Stimulated activated CD4-positive, alpha-beta T cell treated with anti-CD3 and anti-CD28 coated beads, Interleukin-12 subunit alpha, Interleukin-12 subunit beta, amount 100 ng/mL, for 24 hours (primary cell): ENCODE data around the gene CHST14.
A peak's percentile ranks its signal among the peaks of the same experiment; 100 is the strongest.

Experiments
- DNase-seq, 2 experiments: peaks; one replicate each; pipeline ENCODE4 v3.0.0-alpha.2; 2020; ENCODE audit warnings: low read depth in 2 of 2

Gene CHST14

DNA sequence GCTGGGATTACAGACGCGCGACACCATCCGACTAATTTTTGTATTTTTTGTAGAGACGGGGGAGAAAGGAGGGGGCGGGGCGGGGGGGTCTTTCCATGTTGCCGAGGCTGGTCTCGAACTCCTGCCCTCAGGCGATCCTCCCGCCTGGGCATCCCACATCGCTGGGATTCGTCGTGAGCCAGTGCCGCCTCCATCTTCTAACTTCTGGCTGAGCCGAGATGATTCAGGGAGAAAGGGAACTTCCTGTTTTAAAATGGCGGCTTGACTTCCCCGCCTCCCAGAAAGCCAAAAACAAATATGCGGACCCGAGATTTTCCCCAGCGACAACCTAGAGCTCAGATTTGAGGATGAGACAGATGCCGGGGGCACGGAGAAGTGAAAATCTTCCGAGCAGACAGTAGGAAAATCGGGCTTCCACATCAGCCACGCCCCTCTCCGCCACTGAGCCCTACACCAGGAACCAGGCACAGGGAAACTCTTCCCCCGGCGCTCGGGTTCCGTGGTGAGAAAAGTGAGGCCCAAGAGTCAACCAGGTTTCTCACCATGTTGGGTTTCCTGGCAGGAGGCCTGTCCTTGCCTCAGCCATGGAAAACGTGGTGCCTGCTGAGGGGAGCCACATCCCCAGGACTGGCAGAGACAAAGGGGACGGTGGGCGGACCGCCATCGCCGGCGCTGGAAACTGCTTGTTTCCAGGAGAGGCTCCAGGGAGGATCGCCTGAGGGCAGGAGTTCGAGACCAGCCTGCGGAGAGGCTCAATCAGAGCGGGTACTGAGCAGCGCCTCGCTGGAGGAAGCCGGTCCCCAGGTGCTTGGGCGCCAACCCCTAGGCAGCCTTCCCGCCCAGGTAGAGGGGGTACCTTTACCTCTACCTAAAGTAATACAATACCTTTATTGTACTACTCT, 18.7 kb downstream of the CHST14 start:
- DNase-seq, result no peak

DNA sequence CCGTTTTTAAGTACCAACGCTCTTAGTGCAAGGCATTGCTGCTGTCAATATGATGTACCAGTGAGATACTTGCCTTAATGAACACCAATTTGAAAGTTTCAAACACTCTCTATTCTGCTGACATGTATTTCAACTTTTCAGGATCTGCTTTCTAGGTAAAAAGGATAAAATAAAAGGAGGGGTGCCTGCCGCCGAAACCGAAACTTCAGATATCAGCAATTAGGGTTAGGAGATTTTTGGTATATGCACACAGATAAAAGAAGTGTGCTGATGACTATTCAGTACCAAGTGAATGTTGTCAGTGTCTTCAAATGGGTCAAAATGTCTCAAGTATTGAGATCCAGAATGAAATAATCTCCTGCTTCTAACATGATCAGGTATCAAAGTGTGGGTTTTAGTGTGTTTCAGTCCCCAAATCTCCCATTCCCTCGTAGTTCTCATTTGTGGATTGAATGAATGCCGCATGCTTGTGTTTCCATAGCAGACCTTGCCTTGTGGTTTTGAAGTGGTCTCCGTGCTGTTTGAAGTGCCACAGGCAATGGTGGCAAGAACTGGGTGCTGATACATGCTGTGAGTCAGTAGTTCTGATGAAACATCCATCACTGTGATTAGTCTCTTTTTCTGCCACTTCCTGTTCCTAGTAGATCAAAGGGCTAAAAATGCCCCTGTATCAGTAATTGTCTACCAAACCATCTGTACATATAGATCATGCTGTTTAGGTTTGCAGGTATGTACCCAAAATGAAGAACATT, 22.5 kb downstream of the CHST14 start:
- DNase-seq, result peak; percentile 44 to 52

DNA sequence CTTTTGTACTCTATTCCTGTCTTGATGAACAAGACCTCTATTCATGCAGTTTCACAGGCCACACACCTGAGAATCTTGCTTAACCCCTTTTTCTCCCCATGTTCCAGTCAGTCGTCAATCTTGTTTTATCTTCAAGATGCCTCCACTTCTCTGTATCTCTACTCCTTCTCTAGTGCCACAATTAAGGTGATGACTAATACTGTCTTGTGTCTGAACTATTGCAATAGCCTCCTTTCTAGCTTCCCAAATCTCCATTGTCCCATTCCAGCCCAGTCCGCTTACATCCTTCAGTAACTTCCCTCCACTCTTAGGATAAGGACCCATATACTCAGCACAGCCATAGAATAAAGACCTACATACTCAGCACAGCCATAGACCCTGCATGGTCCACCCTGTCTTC, 24.7 kb downstream of the CHST14 start:
- DNase-seq, result no peak

- no peak for DNase-seq
Measured at GRCh38 chr15:40498418-40498817, 27.6 kb downstream of the CHST14 start.

- DNase-seq, result no peak
Measured at GRCh38 chr15:40498891-40499290, 28.1 kb downstream of the CHST14 start.

DNA sequence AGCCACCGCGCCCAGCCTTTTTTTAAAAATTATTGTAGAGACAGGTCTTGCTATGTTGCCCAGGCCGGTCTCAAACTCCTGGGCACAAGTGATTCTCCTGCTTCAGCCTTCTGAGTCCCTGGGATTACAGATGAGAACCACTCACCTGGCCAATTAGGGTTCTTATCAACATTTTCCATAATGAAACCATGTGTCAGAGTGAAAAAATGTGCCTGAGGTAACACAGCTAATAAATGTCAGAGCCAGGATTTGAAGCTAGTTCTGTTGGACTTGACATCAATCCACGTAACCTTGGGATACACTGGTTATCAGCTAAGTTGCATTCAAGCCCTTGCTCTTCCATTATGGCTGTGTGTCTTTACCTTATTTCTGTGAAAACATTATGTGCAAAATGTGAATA, 29.1 kb downstream of the CHST14 start:
- DNase-seq, result no peak

DNA sequence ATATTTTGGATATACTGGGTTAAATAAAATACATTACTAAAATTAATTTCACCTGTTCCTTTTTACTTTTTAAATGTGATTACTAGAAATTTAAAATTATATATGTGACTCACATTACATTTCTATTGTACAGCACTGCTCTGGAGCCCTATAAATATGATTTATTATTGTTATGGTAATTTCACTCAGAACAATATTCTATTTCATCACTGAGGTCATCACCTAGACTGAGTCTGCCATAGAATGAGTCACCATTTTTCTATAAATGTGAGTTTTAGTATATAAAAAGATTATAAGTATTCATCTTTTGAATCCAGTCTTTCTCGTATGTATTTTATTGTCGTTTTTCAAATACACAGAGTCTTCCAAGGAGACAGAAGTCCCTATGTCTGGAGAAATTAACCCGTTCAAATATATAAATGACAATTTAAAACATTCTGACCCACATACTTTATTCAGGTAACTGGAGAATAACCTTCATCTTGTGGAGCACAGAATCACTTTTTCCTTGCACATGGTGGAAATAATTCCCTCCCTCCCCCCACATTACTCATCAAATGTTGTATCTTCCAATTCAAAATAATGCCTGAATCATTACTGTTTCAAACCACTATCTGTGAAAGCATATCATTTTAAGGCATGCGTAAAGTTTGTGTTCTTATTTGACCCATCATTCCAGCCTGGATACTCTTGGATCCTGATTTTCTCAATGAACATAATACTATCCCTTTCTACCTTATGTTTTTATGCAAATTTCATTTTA, 30.0 kb downstream of the CHST14 start:
- DNase-seq, result no peak

DNA sequence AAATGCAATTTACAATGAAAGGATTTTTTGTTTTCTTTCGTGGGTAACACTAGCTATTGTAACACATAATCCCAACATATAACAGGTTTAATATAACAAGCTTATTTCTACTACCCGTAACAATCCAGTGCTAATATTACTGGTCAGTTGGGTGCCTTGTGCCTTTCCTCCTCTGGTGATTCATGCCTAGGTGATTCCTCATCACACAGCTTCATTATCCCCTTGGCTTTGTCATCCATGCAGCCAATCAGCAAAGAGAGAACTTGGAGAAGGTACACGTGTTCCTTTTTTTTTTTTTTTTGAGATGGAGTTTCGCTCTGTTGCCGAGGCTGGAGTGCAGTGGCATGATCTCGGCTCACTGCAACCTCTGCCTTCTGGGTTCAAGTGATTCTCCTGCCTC, 30.7 kb downstream of the CHST14 start:
- DNase-seq, result no peak

DNA sequence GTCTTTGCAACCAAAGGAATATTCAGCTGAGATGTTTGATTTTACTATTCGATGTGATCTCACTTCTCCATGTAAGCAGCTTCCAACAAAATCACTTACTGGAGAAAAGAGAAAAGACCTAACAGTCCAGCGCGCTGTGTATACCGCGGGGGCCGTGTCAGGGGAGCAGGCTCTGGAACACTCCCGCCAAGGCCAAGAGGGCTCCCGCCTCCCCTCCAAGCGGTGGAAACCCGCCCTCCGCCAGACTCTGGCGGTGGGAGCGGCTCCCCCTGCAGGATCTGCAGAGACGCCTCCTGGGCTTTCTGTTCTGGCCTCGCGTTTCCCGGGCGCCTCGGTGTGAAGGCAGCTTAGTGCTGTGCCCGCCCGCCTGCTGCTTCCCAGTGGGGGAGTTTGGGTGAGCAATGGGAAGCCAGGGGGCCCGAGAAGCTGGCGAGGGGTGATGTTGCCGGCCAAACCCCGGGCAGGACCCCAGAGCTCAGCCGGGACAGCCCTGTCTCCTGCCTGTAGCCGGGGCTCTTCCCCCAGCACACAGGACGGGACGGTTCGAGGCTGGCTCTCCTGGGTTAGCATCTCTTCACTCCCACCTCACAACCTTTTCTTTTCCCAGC, 36.3 kb downstream of the CHST14 start:
- peak; percentile 38 to 53 for DNase-seq

DNA sequence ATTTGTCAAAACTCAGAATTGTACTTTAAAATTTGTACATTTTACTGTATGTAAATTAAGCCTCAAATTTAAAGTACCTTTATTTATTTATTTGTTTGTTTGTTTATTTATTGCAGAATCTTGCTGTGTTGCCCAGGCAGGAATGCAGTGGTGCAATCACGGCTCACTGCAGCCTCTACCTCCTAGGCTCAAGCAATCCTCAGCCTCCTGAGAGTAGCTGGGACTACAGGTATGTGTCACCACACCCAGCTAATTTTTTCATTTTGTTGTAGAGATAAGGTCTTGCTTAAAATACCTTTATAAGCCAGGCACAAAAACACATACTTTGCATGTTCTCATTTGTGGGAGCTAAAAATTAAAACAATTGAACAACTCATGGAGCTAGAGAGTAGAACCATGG, 37.4 kb downstream of the CHST14 start:
- no peak for DNase-seq

- no peak for DNase-seq
Measured at GRCh38 chr15:40510201-40510600, 39.4 kb downstream of the CHST14 start.

DNA sequence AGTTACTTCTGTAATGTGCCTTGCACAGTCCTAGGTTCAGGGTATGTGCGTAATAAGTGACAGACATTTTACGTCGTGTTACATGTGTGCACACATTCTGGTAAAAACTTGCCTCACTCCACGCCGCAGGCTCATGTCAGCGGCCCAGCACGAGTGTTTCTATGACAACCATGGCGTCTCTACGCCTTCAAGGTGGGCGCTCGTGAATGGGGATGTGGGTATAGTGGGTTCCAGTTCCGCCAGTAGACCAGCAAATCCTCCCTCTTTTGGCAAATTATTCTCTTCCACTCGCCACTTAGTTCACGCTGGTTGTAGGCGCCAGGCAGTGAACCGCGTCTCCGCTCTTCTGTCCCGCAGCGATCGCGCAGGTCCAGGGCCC, 40.3 kb downstream of the CHST14 start:
- DNase-seq, result no peak

DNA sequence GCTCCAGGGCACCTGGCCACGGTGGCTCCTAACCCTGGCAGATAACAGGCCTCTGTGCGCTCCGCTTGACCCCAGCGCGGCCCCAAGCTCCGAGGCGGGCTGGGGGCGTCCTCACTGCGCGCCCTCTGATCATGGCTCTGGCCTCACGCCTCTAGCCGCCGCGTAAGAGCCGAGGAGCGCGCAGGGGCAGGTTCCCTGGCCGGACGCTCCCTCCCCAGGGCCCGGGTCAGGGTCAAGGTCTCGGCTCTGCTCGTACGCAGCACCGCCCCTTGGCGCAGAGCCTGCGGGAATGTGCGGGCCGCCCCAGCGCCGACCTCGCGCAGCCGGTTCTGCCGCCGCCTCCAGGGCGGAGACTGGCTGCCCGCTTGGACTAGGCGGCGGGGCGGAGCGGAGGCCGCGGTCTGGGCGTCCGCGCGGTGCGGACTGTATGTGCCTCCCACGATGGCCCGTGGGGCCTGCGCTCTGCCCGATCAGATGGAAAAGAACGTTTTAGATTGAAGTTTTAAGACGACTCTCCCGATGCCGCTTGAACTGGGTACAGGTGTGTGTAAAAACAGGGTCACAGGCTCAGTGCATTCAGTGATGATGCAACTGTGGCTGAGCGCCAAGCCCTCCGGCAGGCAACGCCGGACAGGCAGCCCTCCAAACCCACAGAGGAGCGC, 40.8 kb downstream of the CHST14 start:
- DNase-seq, result peak in 1 of 2 experiments; percentile 17

GRCh38 chr15:40512440-40512839, 41.7 kb downstream of the CHST14 start:
- DNase-seq, result no peak

DNA sequence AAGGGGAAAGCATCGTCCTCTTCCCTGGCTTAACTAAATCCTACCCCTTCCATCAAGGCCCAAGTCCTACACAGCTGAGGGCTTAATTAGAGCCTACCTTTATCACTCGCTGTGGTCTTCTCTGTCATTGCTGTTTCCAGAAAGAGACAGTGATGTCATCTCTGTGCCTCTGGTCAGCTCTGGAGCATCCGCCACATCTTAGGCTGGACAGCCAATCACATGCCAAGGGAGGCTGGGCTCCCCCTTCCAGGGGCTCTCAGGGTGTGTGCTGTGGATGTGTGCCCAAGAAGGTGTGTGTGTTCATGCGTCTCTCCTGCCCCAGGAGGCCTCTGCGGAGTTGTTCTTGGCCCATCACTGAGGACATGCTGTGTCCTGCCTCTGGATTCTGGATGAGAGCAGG, 42.8 kb downstream of the CHST14 start:
- DNase-seq, result no peak

DNA sequence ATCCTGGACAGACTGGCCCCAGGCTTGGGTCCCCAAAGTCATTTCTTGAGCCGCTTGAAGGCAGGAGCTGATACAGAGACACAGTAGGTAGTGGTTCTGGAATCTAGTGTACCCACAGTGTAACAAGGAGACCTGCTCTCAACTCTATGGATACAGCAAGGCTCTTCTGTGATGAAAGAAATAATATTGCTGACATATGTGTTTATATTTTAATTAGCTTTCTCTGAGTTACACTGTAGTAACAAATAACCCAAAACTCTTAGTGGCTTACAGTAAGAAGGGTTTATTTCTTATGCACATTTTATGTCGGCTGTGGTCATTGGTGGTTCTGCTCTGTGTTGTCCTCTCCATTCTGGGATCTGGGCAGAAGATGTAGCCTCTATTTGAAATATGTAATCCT, 45.5 kb downstream of the CHST14 start:
- DNase-seq, result no peak
